Measurements from ENCODE around the gene OTUD7B. TPM values are rescaled to one million over a fixed set of nuclear protein-coding genes. Genes with fewer than 3 reads are reported as not detected.

OTUD7B gene
- total and polyA plus RNA-seq, 7 experiments from 2014 or later, result 0.52 to 12.8 (median 6.2) TPM

GRCh38 chr1:150051089-150051373, 40.5 kb upstream of the OTUD7B start:
- ATAC-seq (no peak), DNase-seq (no peak)
- CTCF ChIA-PET, result interaction anchor here (0.6 to 2.8 kb wide), 7 partner anchors 13 to 207 kb away, joined by 3 to 19 read pairs (median 4); no protein-coding TSS in a partner anchor
- H3K4me1 ChIP-seq (ENCODE audit: control insufficient read depth in 2 of 2, insufficient read depth in 2 of 2, low read length in 2 of 2), result peaks cover 0 to 6% of the 10 kb centered on the region in 2 donors
- H3K4me3 ChIP-seq (ENCODE audit: low read length), result no peak overlapping the region
- H3K9me3 ChIP-seq (ENCODE audit: control insufficient read depth in 2 of 3, low read length in 3 of 3), result no peaks in the 10 kb centered on the region
- no peak overlapping the region for H3K27ac Mint-ChIP-seq
- POLR2A ChIA-PET, result interaction anchor here (1.1 to 2.5 kb wide), 3 partner anchors 123 to 164 kb away, joined by 3 to 27 read pairs (median 8); partner anchors contain the start of gene SF3B4
- peaks cover 0 to 28% (median 0%) of the 10 kb centered on the region in 5 donors for H3K27me3 Mint-ChIP-seq
- H3K4me3 Mint-ChIP-seq, result no peak overlapping the region
- intact Hi-C loops (cut with micrococcal nuclease), result loop anchor here (2.0 to 5.0 kb wide), 3 partner anchors 42 to 152 kb away; partner anchors contain the start of genes BOLA1 (in 1 of the 2) and SV2A (in 1 of the 2)
- H3K4me1 Mint-ChIP-seq, result peaks cover 0 to 5% (median 2%) of the 10 kb centered on the region in 7 donors
- peaks cover 0 to 11% (median 5%) of the 10 kb centered on the region in 5 donors for H3K36me3 Mint-ChIP-seq
- peaks cover 0 to 4% (median 0%) of the 10 kb centered on the region in 11 donors for H3K9me3 Mint-ChIP-seq
- no peaks in the 10 kb centered on the region for H3K27me3 ChIP-seq (ENCODE audit: control insufficient read depth in 2 of 2, insufficient read depth in 2 of 2, low read length in 2 of 2)
- H3K27ac ChIP-seq (ENCODE audit: low read depth, low read length), result no peak overlapping the region
- H3K36me3 ChIP-seq (ENCODE audit: control insufficient read depth in 2 of 3, insufficient read depth in 3 of 3, low read length in 3 of 3), result no peaks in the 10 kb centered on the region

DNA sequence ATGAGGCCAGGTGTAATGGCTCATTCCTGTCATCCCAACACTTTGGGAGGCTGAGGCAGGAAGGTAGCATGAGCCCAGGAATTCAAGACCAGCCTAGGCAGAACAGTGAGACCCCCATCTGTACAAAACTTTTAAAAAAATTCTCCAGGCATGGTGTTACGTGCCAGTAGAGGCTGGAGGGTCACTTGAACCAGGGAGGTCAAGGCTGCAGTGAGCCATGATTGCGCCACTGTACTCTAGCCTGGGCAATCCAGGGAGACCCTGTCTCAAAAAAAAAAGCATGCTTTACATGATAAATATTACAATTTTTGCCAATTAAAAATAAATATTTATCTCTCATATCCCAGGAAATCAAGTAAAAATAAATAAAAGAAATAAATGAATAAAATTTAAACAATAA, 39.4 kb upstream of the OTUD7B start:
- peaks cover 0 to 4% (median 0%) of the 10 kb centered on the region in 11 donors for H3K9me3 Mint-ChIP-seq
- ChIA-PET POLR2A (interaction anchor here (0.7 to 2.5 kb wide), 3 partner anchors 53 to 163 kb away, joined by 3 to 27 read pairs (median 3); a partner anchor contains a TSS), CTCF (interaction anchor here (0.8 to 2.8 kb wide), 4 partner anchors 14 to 206 kb away, joined by 3 to 19 read pairs (median 4); no protein-coding TSS in a partner anchor)
- H3K36me3 Mint-ChIP-seq, result peaks cover 0 to 8% (median 5%) of the 10 kb centered on the region in 5 donors
- Histone ChIP-seq H3K9me3 (ENCODE audit: control insufficient read depth in 2 of 3, low read length in 3 of 3) (no peaks in the 10 kb centered on the region), H3K27ac (ENCODE audit: low read depth, low read length) (no peak overlapping the region), H3K36me3 (ENCODE audit: control insufficient read depth in 2 of 3, insufficient read depth in 3 of 3, low read length in 3 of 3) (no peaks in the 10 kb centered on the region), H3K4me3 (ENCODE audit: low read length) (no peak overlapping the region), H3K4me1 (ENCODE audit: control insufficient read depth in 2 of 2, insufficient read depth in 2 of 2, low read length in 2 of 2) (peaks cover 0 to 6% of the 10 kb centered on the region in 2 donors), H3K27me3 (ENCODE audit: control insufficient read depth in 2 of 2, insufficient read depth in 2 of 2, low read length in 2 of 2) (no peaks in the 10 kb centered on the region)
- ATAC-seq (no peak), DNase-seq (no peak)
- intact Hi-C loops (cut with micrococcal nuclease), result loop anchor here (1.0 to 5.0 kb wide), 5 partner anchors 41 to 162 kb away; partner anchors contain the start of genes BOLA1 (in 1 of the 2) and SV2A (in 1 of the 2)
- peaks cover 0 to 5% (median 2%) of the 10 kb centered on the region in 7 donors for H3K4me1 Mint-ChIP-seq
- H3K27me3 Mint-ChIP-seq, result peaks cover 0 to 24% (median 0%) of the 10 kb centered on the region in 5 donors
- no peak overlapping the region for H3K4me3 Mint-ChIP-seq
- H3K27ac Mint-ChIP-seq, result no peak overlapping the region

DNA sequence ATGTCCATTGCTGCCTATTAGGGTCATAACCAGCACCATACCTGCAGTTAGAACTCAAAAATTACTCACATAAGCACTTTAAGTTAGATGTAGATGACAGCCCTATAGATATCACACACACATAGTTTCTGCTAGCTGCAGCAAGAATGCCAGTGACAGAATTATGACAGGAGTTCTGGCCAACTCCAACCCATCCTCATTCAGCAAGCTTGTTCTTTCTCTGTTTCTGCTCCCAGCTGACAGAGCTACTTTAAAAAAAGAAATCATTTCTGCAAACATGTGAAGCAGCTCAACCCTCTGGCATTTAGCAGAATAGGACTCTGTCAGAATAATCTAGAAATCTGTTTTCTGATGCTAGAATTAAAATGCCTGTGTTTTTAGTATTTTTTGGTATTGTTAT, 23.8 kb upstream of the OTUD7B start:
- Mint-ChIP-seq H3K36me3 (no peaks in the 10 kb centered on the region), H3K27ac (no peak overlapping the region), H3K9me3 (peaks cover 0 to 3% (median 0%) of the 10 kb centered on the region in 11 donors), H3K4me1 (no peaks in the 10 kb centered on the region), H3K4me3 (no peak overlapping the region), H3K27me3 (peaks cover 0 to 20% (median 0%) of the 10 kb centered on the region in 5 donors)
- no peaks in the 10 kb centered on the region for H3K9me3 ChIP-seq (ENCODE audit: control insufficient read depth in 2 of 3, low read length in 3 of 3)
- CTCF ChIA-PET, result no interaction called here
- intact Hi-C loops (cut with micrococcal nuclease), result no loop called here
- ATAC-seq (no peak), DNase-seq (no peak)
- no peak overlapping the region for H3K27ac ChIP-seq (ENCODE audit: low read depth, low read length)
- no peak overlapping the region for H3K4me3 ChIP-seq (ENCODE audit: low read length)
- no peaks in the 10 kb centered on the region for H3K36me3 ChIP-seq (ENCODE audit: control insufficient read depth in 2 of 3, insufficient read depth in 3 of 3, low read length in 3 of 3)
- POLR2A ChIA-PET, result interaction anchor here (0.7 kb wide), 1 partner anchor 148 kb away, joined by 3 read pairs; a partner anchor contains a TSS
- no peaks in the 10 kb centered on the region for H3K27me3 ChIP-seq (ENCODE audit: control insufficient read depth in 2 of 2, insufficient read depth in 2 of 2, low read length in 2 of 2)
- H3K4me1 ChIP-seq (ENCODE audit: control insufficient read depth in 2 of 2, insufficient read depth in 2 of 2, low read length in 2 of 2), result no peaks in the 10 kb centered on the region

DNA sequence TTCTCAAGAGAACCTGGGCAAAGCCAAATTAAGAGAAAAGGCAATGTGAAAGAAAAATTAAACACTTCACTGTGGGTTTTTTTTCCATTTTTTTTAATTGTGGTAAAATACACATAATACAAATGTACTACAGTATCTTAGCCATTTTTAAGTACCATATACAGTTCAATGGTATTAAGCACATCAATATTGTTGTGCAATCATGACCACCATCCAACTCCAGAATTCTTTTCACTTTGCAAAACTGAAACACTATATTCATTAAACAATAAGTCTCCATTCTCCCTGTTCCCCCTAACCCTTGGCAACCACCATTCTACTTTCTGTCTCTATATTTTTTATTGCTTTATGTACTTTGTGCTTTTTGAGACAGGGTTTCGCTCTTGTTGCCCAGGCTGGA, 17.8 kb upstream of the OTUD7B start:
- Histone ChIP-seq H3K4me1 (ENCODE audit: control insufficient read depth in 2 of 2, insufficient read depth in 2 of 2, low read length in 2 of 2) (no peaks in the 10 kb centered on the region), H3K36me3 (ENCODE audit: control insufficient read depth in 2 of 3, insufficient read depth in 3 of 3, low read length in 3 of 3) (no peaks in the 10 kb centered on the region), H3K27me3 (ENCODE audit: control insufficient read depth in 2 of 2, insufficient read depth in 2 of 2, low read length in 2 of 2) (no peaks in the 10 kb centered on the region), H3K27ac (ENCODE audit: low read depth, low read length) (no peak overlapping the region), H3K9me3 (ENCODE audit: control insufficient read depth in 2 of 3, low read length in 3 of 3) (no peaks in the 10 kb centered on the region), H3K4me3 (ENCODE audit: low read length) (no peak overlapping the region)
- no peaks in the 10 kb centered on the region for H3K36me3 Mint-ChIP-seq
- peaks cover 0 to 37% (median 3%) of the 10 kb centered on the region in 5 donors for H3K27me3 Mint-ChIP-seq
- POLR2A ChIA-PET, result interaction anchor here (0.7 kb wide), 1 partner anchor 8 kb away, joined by 4 read pairs; no protein-coding TSS in a partner anchor
- H3K4me1 Mint-ChIP-seq, result no peaks in the 10 kb centered on the region
- H3K4me3 Mint-ChIP-seq, result no peak overlapping the region
- no peak for DNase-seq
- CTCF ChIA-PET, result no interaction called here
- intact Hi-C loops (cut with micrococcal nuclease), result no loop called here
- ATAC-seq, result no peak
- H3K9me3 Mint-ChIP-seq, result peaks cover 0 to 3% (median 0%) of the 10 kb centered on the region in 11 donors
- H3K27ac Mint-ChIP-seq, result peak overlapping the region in 2 of 9 donors; percentile 4 to 13

DNA sequence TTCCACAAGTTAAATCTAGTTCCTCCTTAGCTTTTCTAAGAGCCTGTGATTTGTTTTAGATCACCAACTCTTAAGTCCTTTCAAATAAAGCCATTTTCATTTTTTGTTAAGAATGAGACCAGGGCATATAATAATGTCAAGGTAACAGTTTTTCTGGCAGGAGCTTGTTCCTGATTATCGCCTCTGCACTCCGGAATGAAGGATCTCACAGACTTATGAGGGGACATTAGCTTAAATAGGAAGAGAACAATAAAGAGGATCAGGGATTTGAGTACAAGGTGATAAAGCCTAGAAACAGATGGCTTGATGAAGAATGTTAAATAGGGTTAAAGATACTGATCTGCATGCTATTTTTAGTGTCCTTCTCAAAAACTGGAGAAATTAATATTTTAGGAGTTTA, 13.6 kb upstream of the OTUD7B start:
- Histone ChIP-seq H3K27ac (ENCODE audit: low read depth, low read length) (no peak overlapping the region), H3K4me1 (ENCODE audit: control insufficient read depth in 2 of 2, insufficient read depth in 2 of 2, low read length in 2 of 2) (no peaks in the 10 kb centered on the region), H3K36me3 (ENCODE audit: control insufficient read depth in 2 of 3, insufficient read depth in 3 of 3, low read length in 3 of 3) (no peaks in the 10 kb centered on the region), H3K27me3 (ENCODE audit: control insufficient read depth in 2 of 2, insufficient read depth in 2 of 2, low read length in 2 of 2) (no peaks in the 10 kb centered on the region), H3K4me3 (ENCODE audit: low read length) (no peak overlapping the region), H3K9me3 (ENCODE audit: control insufficient read depth in 2 of 3, low read length in 3 of 3) (no peaks in the 10 kb centered on the region)
- ATAC-seq (no peak), DNase-seq (no peak)
- POLR2A ChIA-PET, result interaction anchor here (0.6 to 1.3 kb wide), 2 partner anchors 16 to 40 kb away, joined by 3 to 4 read pairs; no protein-coding TSS in a partner anchor
- H3K36me3 Mint-ChIP-seq, result no peaks in the 10 kb centered on the region
- no peak overlapping the region for H3K4me3 Mint-ChIP-seq
- intact Hi-C loops (cut with micrococcal nuclease), result no loop called here
- no peak overlapping the region for H3K27ac Mint-ChIP-seq
- no peaks in the 10 kb centered on the region for H3K4me1 Mint-ChIP-seq
- CTCF ChIA-PET, result no interaction called here
- H3K27me3 Mint-ChIP-seq, result peaks cover 0 to 34% (median 5%) of the 10 kb centered on the region in 5 donors
- H3K9me3 Mint-ChIP-seq, result no peaks in the 10 kb centered on the region

- intact Hi-C loops (cut with micrococcal nuclease), result no loop called here
- Mint-ChIP-seq H3K27ac (no peak overlapping the region), H3K4me3 (no peak overlapping the region), H3K9me3 (no peaks in the 10 kb centered on the region), H3K4me1 (peaks cover 0 to 4% (median 0%) of the 10 kb centered on the region in 7 donors), H3K36me3 (no peaks in the 10 kb centered on the region), H3K27me3 (peaks cover 0 to 30% (median 5%) of the 10 kb centered on the region in 5 donors)
- Histone ChIP-seq H3K4me3 (ENCODE audit: low read length) (no peak overlapping the region), H3K36me3 (ENCODE audit: control insufficient read depth in 2 of 3, insufficient read depth in 3 of 3, low read length in 3 of 3) (no peaks in the 10 kb centered on the region), H3K4me1 (ENCODE audit: control insufficient read depth in 2 of 2, insufficient read depth in 2 of 2, low read length in 2 of 2) (no peaks in the 10 kb centered on the region), H3K27ac (ENCODE audit: low read depth, low read length) (no peak overlapping the region), H3K9me3 (ENCODE audit: control insufficient read depth in 2 of 3, low read length in 3 of 3) (no peaks in the 10 kb centered on the region), H3K27me3 (ENCODE audit: control insufficient read depth in 2 of 2, insufficient read depth in 2 of 2, low read length in 2 of 2) (no peaks in the 10 kb centered on the region)
- ChIA-PET CTCF (no interaction called here), POLR2A (no interaction called here)
- DNase-seq, result no peak
- ATAC-seq, result no peak
These were observed 11.8 kb upstream of the OTUD7B start for GRCh38 chr1:150022357-150022756.
